Smooth muscle cell of the brain vasculature (primary cell): ENCODE results near the gene THSD7A.

Source experiments
- DNase-seq: peaks from one replicate; pipeline ENCODE4 v3.0.0-alpha.2; 2012; ENCODE audit warnings: low read depth, low spot score

THSD7A gene

GRCh38 chr7:11810043-11810625 is 21.9 kb downstream of the THSD7A start:
- DNase-seq: no peak

- no peak for DNase-seq
Measured at GRCh38 chr7:11807000-11807399, 25.0 kb downstream of the THSD7A start.

GRCh38 chr7:11804621-11805020 is 27.4 kb downstream of the THSD7A start:
- DNase-seq: no peak

DNA sequence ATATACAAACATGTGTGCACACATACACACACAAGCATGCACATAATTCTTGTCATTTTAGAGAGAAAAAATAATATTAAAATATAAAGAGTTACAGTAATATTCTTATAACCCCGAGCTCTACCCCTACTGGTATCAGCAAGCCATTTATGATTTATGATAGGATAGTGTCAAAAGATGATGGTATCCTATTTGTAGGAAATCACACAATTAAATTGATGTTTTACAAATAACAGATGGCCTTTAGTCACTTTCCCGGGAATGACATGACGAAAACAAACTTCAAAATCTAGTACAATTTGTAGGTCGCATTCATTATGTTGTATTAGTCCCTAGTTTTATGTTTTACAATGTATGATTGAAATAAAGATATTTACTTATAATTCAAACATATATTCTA is 36.8 kb downstream of the THSD7A start:
- DNase-seq: no peak

GRCh38 chr7:11792166-11792565 is 39.8 kb downstream of the THSD7A start:
- DNase-seq: no peak

DNA sequence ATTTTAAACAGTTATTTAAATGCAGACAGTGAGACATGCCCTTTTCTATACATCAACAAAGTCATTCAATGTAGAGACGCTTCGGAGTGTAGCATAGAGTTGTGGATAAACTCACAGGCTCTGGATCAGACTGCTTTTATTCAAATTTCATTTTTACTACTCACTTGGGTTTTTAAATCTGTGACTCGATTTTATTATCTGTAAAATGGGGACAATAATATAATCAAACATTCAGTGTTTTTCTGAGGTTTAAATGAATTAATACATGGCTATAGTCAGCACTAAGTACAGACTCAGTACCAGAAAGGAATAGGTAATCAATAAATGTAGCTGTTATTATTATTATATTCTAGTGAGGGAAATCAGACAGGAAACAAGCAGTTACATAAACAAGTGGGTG is 43.4 kb downstream of the THSD7A start:
- DNase-seq: no peak

- no peak for DNase-seq
Measured at GRCh38 chr7:11787534-11787933, 44.5 kb downstream of the THSD7A start.

DNA sequence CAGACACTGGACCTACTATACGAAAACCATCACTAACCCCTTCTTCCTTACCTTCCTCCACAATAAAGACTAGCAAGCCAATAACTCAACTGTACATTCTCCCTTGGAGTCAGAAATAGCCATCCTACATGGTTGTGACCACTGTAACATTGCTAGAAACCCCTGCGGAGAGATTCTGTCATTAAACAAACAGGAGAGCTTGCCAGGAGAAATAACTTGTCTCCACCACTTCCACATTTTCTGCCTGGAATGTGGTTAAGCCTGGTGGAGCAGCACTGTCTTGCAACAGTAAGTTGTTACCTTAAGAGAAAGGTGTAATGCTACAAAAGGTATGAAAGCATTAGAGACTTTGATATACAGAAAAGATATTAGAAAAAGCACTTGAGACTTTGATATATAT is 45.8 kb downstream of the THSD7A start:
- DNase-seq: peak; percentile 79

GRCh38 chr7:11784769-11785536 is 47.0 kb downstream of the THSD7A start:
- DNase-seq: no peak

DNA sequence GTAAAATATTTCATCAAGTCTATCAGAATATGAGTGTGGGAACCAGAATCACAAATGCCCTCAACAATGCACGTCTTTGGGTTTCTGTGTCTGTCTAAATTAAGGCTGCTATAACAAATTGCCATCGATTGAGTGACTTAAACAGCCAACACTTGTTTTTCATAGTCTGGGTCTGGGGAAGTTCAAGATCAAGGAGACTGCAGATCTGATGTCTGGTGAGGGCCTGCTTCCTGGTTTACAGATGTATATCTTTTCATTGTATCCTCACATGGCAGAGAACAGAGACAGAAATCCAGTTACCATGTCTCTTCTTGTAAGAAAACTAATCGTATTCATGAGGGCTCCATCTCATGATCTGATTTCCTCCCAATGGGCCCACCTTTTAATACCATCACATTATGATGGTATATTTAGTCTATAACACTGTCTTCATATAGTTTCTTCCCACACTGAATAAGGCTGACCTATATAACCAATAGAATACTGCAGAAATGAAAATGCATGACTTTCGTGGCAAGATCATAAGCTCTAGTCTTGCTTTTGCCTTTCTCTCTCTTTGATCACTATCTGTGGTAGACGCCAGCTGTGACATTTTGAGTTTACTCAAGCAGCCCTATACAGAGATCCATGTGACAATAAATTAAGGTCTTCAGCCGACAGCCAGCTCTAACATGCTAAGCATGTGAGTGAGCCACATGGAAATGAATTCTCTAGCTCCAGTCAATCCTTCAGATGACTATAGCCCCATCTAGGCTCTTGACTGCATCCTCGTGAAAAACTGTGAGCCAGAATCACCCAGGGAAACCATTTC is 51.9 kb downstream of the THSD7A start:
- DNase-seq: no peak

GRCh38 chr7:11776039-11776438 is 56.0 kb downstream of the THSD7A start:
- no peak for DNase-seq

DNA sequence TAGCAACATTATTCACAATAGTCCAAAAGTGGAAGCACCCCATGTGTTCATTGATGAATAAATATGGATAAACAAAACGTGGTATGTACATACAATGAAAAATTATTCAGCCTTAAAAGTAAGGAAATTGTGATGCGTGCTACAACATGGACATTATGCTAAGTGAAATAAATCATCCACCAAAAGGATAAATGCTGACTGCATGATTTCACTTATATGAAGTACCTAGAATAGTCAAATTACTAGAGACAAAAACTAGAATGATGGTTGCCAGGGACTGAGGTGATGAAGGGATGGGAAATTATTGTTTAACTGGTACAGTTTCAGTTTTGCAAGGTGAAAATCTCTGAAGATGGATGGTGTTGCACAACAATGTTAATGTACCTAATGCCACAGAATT is 56.6 kb downstream of the THSD7A start:
- DNase-seq: no peak

DNA sequence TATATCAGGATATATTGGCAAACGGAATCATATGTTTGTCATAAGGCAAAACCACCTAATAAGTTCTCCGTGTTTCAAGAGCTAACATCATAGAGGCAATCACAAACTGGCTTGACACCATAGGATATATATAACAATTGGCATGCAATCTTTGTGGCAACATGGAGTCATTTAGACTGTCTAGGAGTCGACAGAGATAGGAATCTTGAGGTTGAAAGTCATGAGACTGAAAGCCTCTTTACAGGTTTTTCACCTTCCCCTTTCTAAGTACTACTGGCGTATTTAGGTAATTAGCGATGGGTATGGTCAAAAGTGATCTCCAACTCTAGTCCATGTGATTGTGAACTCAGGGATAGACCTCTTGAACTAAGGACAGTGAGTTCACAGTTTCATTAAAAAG is 63.7 kb downstream of the THSD7A start:
- no peak for DNase-seq

DNA sequence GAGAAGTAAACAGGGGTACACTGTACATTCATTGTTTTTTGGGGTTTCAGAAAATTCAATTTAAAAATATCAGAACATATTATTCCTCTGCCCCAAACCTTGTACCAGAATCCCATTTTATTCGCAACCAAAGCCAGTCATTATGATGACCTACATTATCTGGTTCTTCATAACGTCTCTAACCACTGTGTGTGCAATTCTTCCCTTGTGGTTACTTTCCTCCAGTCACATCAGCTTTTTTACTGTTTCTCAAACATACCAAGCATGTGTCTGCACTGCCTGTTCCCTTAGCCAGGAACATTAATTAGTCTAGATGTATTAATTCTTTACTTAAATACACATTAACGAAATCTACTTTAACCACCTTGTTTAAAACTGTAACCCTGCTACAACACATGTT is 64.8 kb downstream of the THSD7A start:
- DNase-seq: no peak

DNA sequence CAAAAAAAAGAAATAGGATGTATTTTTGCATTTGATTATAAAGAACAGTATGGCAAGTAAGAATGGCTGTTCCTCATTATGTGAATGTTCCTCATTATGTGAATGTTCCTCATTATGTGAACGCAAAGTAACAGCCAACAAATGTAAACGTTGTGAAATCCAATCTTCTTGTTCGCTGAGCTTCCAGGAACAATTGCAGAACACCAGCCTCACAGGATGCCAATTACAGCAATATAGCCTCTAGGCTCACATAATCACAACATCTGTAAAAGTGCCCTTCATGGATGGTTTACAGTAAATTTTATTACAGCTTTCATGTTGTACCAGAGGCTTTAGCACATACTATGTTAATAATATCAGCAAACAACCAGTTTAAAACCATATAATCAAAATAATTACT is 71.6 kb downstream of the THSD7A start:
- DNase-seq: no peak

GRCh38 chr7:11758627-11759111 is 73.3 kb downstream of the THSD7A start:
- DNase-seq: no peak

DNA sequence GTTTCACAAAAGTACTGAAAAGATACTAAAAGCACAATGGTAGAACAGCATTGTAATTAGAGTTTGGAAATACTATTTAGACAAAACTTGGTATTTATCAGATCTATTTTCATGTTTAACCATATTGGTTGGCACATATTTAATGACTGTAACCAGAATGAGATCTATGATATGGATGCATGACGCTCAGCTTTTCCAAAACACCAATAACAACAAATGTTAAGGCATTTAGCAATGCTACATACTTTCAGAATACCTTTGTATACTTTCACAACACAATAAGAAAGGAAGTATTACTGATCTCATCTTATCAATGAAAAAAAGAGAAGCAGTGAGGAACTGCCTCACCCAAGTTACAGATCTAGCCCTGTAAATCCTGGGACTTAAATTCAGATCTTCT is 74.8 kb downstream of the THSD7A start:
- no peak for DNase-seq

GRCh38 chr7:11754933-11755332 is 77.1 kb downstream of the THSD7A start:
- DNase-seq: no peak

DNA sequence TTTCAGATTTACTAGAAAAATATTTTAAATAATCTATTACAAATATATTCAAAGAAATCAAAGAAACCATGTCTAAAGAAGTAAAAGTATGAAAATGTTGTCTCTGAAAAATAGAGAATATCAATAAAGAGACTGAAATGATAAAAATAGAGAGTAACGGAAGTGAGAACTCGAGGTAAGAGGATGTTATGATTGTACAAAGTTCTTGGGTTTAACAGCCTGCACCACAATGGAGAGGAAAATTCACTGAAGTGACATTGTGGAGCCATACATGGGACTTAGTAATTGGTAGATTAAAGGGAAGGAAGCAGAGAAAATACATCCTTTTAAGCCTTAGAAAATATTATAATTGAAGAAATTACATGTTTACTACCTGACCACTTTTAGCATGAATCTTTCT is 77.9 kb downstream of the THSD7A start:
- no peak for DNase-seq

DNA sequence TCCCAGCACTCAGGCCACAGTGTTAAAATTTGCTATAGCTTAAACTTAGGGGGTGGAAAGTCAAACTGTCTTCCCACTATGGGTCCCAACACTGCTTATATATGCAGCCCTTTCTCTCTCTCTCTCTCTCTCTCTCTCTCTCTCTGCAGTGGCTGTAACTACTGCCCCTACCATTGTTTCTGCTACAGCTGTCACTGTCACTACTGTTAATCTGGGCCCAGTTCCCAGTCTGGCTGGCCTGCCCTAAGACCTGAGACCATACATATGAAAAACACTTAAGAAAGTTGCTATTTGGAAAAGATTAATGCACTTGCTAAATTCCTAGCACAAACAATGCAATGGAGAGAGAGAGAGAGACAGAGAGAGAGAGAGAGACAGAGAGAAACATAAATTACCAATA is 78.6 kb downstream of the THSD7A start:
- no peak for DNase-seq

- no peak for DNase-seq
Measured at GRCh38 chr7:11751807-11752389, 80.1 kb downstream of the THSD7A start.

DNA sequence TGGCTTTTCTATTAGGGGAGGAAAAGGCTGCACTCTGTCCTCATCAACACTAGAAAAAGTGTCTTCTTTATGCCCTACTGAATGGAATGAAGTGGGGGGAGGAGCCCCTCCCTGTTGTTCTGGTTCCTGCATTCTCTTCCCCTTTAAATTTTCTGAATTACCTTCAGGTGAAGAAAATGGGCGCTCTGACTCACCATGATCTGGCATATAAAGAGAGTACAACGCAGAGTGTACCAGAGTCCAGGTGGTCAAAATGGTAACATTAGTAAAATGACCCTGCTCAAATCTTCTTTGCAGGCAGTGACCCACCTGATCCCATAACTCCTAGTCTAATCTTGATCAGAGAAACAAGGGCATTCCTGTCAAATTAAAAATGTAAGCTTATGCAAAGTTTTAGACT is 80.7 kb downstream of the THSD7A start:
- DNase-seq: no peak
